GM23338 (cell line): ENCODE measurements around the gene CHD2.
A peak's percentile ranks its signal among the peaks of the same experiment; 100 is the strongest.

Source experiments
- CREB1 ChIP-seq: fragments of 250-450 bp; sonication (Bioruptor Pico); IDR thresholded peaks from 2 replicates; pipeline ENCODE4 v1.5.0; 2020; ENCODE audit warnings: low read depth, mild to moderate bottlenecking, moderate library complexity
- CTCF ChIP-seq, 2 experiments: fragments of 200-600 bp in 1 of 2; sonication (generic) in 1 of 2; conservative IDR thresholded peaks; 2 replicates each; pipeline versions ENCODE4 v1.5.1 to v1.6.1; 2016 to 2017; ENCODE audit warnings: antibody characterized with exemption in 2 of 2, low read depth in 2 of 2, mild to moderate bottlenecking in 2 of 2, moderate library complexity in 1 of 2
- ETS1 ChIP-seq: IDR thresholded peaks from 2 replicates; pipeline ENCODE4 v1.6.1; 2016; ENCODE audit warnings: antibody characterized with exemption
- EZH2 ChIP-seq: fragments of 200-600 bp; sonication (generic); IDR thresholded peaks from one replicate; pipeline ENCODE4 v1.8.0; 2017; ENCODE audit warnings: antibody characterized with exemption, mild to moderate bottlenecking, low read depth; ENCODE audit not compliant: unreplicated experiment
- EZH2phosphoT487 ChIP-seq: fragments of 200-600 bp; sonication (generic); IDR thresholded peaks from one replicate; pipeline ENCODE4 v1.8.1; 2018; ENCODE audit warnings: antibody characterized with exemption; ENCODE audit not compliant: unreplicated experiment
- JUNB ChIP-seq: IDR thresholded peaks from one replicate; pipeline ENCODE4 v1.6.1; 2016; ENCODE audit warnings: antibody characterized with exemption; ENCODE audit not compliant: unreplicated experiment
- NANOG ChIP-seq: IDR thresholded peaks from 2 replicates; pipeline ENCODE4 v1.6.1; 2016; ENCODE audit warnings: antibody characterized with exemption, borderline replicate concordance
- POLR2AphosphoS5 ChIP-seq: IDR thresholded peaks from 2 replicates; pipeline ENCODE4 v1.6.1; 2016; ENCODE audit warnings: antibody characterized with exemption, low read depth
- REST ChIP-seq: IDR thresholded peaks from one replicate; pipeline ENCODE4 v1.6.1; 2018; ENCODE audit warnings: antibody characterized with exemption; ENCODE audit not compliant: unreplicated experiment
- STAT1 ChIP-seq: IDR thresholded peaks from one replicate; pipeline ENCODE4 v1.6.1; 2016; ENCODE audit warnings: antibody characterized with exemption; ENCODE audit not compliant: unreplicated experiment
- ZNF114 ChIP-seq: fragments of 250-450 bp; sonication (Bioruptor Pico); IDR thresholded peaks from 2 replicates; pipeline ENCODE4 v1.5.0; 2020; ENCODE audit warnings: mild to moderate bottlenecking, moderate library complexity
- ZNF331 ChIP-seq: fragments of 250-450 bp; sonication (Bioruptor Pico); IDR thresholded peaks from 2 replicates; pipeline ENCODE4 v1.5.0; 2020; ENCODE audit warnings: low read depth, mild to moderate bottlenecking, moderate library complexity
- ZNF462 ChIP-seq: fragments of 250-450 bp; sonication (Bioruptor Pico); IDR thresholded peaks from 2 replicates; pipeline ENCODE4 v1.5.0; 2020; ENCODE audit warnings: mild to moderate bottlenecking, moderate library complexity

GRCh38 chr15:93072411-93073394 lies 172.6 kb downstream of the CHD2 start:
- TF ChIP-seq CTCF (conservative IDR thresholded peaks at IDR 0.05; ENCODE audit: low read depth in 2 of 2) (no peak), EZH2 (no peak), POLR2AphosphoS5 (peak; percentile 49; the same call in 1 of the 2 replicates), CREB1 (peak; percentile 54), ZNF331 (CRISPR knock-in tag) (no peak), EZH2phosphoT487 (no peak), REST (no peak), JUNB (no peak), ZNF114 (no peak), ETS1 (no peak), STAT1 (no peak), NANOG (no peak), ZNF462 (no peak)
